HG03097 (cell line): ENCODE measurements around the gene SLF1.

ENCODE experiments used
- ATAC-seq: cut with Tn5 transposase; IDR thresholded peaks from one replicate; pipeline ENCODE4 v1.9.1; 2021; ENCODE audit not compliant: unreplicated experiment, low FRiP score

Gene SLF1

GRCh38 chr5:94660506-94660905 lies 42.0 kb downstream of the SLF1 start:
- no peak for ATAC-seq

- ATAC-seq: no peak
Measured at GRCh38 chr5:94661086-94661485, 42.6 kb downstream of the SLF1 start.

GRCh38 chr5:94667937-94668336 lies 49.5 kb downstream of the SLF1 start:
- no peak for ATAC-seq

GRCh38 chr5:94670726-94671125 lies 52.3 kb downstream of the SLF1 start:
- no peak for ATAC-seq

GRCh38 chr5:94672746-94673145 lies 54.3 kb downstream of the SLF1 start:
- ATAC-seq: no peak

- no peak for ATAC-seq
Measured at GRCh38 chr5:94674490-94675382, 56.3 kb downstream of the SLF1 start.

- ATAC-seq: no peak
Measured at GRCh38 chr5:94675965-94676618, 57.6 kb downstream of the SLF1 start.

- ATAC-seq: no peak
Measured at GRCh38 chr5:94682814-94683520, 64.5 kb downstream of the SLF1 start.

- no peak for ATAC-seq
Measured at GRCh38 chr5:94689908-94690307, 71.4 kb downstream of the SLF1 start.

- no peak for ATAC-seq
Measured at GRCh38 chr5:94690778-94691177, 72.3 kb downstream of the SLF1 start.

GRCh38 chr5:94691291-94691690 lies 72.8 kb downstream of the SLF1 start:
- ATAC-seq: no peak

- no peak for ATAC-seq
Measured at GRCh38 chr5:94691949-94692348, 73.5 kb downstream of the SLF1 start.

- ATAC-seq: no peak
Measured at GRCh38 chr5:94692581-94692980, 74.1 kb downstream of the SLF1 start.

GRCh38 chr5:94693043-94693822 lies 74.8 kb downstream of the SLF1 start:
- no peak for ATAC-seq

GRCh38 chr5:94693845-94694370 lies 75.4 kb downstream of the SLF1 start:
- no peak for ATAC-seq

- no peak for ATAC-seq
Measured at GRCh38 chr5:94694671-94695070, 76.2 kb downstream of the SLF1 start.

- ATAC-seq: no peak
Measured at GRCh38 chr5:94698197-94698596, 79.7 kb downstream of the SLF1 start.

GRCh38 chr5:94699562-94699961 lies 81.1 kb downstream of the SLF1 start:
- no peak for ATAC-seq

- peak; percentile 72 for ATAC-seq
Measured at GRCh38 chr5:94700592-94700991, 82.1 kb downstream of the SLF1 start.

- peak; percentile 47 for ATAC-seq
Measured at GRCh38 chr5:94702729-94703128, 84.3 kb downstream of the SLF1 start.
